ENCODE measurements around the gene ANGPTL2.

Gene ANGPTL2

DNA sequence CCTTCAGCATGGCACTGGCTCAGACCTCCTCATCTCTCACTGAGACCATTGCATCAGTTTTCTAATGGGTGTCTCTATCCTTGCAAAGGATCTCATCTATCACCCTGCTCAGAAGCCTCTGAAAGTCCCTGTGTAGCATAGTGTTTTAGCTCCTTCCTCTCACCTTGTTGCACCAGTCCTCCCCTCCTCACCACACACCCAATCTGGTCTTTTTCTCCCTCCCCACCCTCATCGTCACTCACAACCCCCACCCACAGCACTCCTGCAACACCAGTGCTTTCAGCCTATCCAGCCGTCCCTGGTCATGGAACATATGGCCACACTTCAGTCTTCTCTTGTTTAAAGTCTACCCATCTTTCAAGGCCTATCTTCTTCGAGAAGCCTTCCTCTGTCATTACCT is 74.5 kb downstream of the ANGPTL2 start:
- Histone ChIP-seq H3K9me2 (replicated peaks; ENCODE audit: insufficient read depth, low read length) (no peaks in the 10 kb centered on the region), H4K20me1 (ENCODE audit: insufficient read depth, low read length) (no peaks in the 10 kb centered on the region), H3K4me2 (ENCODE audit: low read depth, low read length) (peak overlapping the region; percentile 64; the same call in 1 of the 2 replicates), H3K4me3 (ENCODE audit: low read length) (no peak overlapping the region), H3K27ac (ENCODE audit: low read length) (peak overlapping the region; percentile 52; the same call in 1 of the 2 replicates), H3K27me3 (replicated peaks; ENCODE audit: insufficient read depth, low read length) (no peaks in the 10 kb centered on the region), H3K9me3 (replicated peaks; ENCODE audit: insufficient read depth, low read length) (no peaks in the 10 kb centered on the region), H3K79me2 (ENCODE audit: low read length) (no peaks in the 10 kb centered on the region), H3K4me1 (ENCODE audit: low read length) (peaks cover 35% of the 10 kb centered on the region), H3K9ac (ENCODE audit: low read length) (no peak overlapping the region), H3K36me3 (replicated peaks; ENCODE audit: insufficient read depth, low read length) (no peaks in the 10 kb centered on the region), H3F3A (ENCODE audit: insufficient read depth, low read length) (peaks cover 3% of the 10 kb centered on the region; the same call in 1 of the 2 replicates), H2AFZ (ENCODE audit: low read length) (no peak overlapping the region)
- no peak for DNase-seq
- TF ChIP-seq, protein P1, sequence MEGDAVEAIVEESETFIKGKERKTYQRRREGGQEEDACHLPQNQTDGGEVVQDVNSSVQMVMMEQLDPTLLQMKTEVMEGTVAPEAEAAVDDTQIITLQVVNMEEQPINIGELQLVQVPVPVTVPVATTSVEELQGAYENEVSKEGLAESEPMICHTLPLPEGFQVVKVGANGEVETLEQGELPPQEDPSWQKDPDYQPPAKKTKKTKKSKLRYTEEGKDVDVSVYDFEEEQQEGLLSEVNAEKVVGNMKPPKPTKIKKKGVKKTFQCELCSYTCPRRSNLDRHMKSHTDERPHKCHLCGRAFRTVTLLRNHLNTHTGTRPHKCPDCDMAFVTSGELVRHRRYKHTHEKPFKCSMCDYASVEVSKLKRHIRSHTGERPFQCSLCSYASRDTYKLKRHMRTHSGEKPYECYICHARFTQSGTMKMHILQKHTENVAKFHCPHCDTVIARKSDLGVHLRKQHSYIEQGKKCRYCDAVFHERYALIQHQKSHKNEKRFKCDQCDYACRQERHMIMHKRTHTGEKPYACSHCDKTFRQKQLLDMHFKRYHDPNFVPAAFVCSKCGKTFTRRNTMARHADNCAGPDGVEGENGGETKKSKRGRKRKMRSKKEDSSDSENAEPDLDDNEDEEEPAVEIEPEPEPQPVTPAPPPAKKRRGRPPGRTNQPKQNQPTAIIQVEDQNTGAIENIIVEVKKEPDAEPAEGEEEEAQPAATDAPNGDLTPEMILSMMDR (IDR thresholded peaks at IDR 0.05; ENCODE audit: low read length): no peak
- no peak for TF ChIP-seq EZH2phosphoT487 (IDR thresholded peaks at IDR 0.05; ENCODE audit: low read length)
- TF ChIP-seq EZH2 (optimal IDR thresholded peaks at IDR 0.05; ENCODE audit: low read depth, low read length): no peak

DNA sequence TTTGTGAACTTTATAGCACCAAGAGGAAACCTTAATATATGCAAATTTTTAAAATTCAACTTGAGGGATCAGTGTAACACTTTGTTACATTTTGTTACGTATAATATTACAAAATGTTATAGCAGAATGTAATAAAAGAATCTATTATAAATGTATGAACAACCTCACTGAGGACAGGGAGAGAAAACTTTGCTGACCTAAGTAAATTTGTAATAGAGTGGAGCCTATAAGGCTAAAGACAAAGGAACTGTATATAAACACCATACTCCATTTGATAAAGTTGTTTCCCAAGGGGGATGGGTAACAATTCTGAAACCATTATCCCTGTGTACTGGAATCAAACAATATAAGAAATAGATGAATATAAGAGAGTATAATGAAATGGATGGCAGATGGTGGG is 77.3 kb downstream of the ANGPTL2 start:
- Histone ChIP-seq H3K79me2 (ENCODE audit: low read length) (no peaks in the 10 kb centered on the region), H3K4me1 (ENCODE audit: low read length) (peaks cover 35% of the 10 kb centered on the region), H3K36me3 (replicated peaks; ENCODE audit: insufficient read depth, low read length) (no peaks in the 10 kb centered on the region), H3K27me3 (replicated peaks; ENCODE audit: insufficient read depth, low read length) (no peaks in the 10 kb centered on the region), H3K27ac (ENCODE audit: low read length) (no peak overlapping the region), H4K20me1 (ENCODE audit: insufficient read depth, low read length) (no peaks in the 10 kb centered on the region), H3F3A (ENCODE audit: insufficient read depth, low read length) (peaks cover 3% of the 10 kb centered on the region; the same call in 1 of the 2 replicates), H3K9ac (ENCODE audit: low read length) (no peak overlapping the region), H3K4me3 (ENCODE audit: low read length) (no peak overlapping the region), H3K9me3 (replicated peaks; ENCODE audit: insufficient read depth, low read length) (no peaks in the 10 kb centered on the region), H3K4me2 (ENCODE audit: low read depth, low read length) (no peak overlapping the region), H3K9me2 (replicated peaks; ENCODE audit: insufficient read depth, low read length) (no peaks in the 10 kb centered on the region), H2AFZ (ENCODE audit: low read length) (no peak overlapping the region)
- DNase-seq: no peak
- TF ChIP-seq, protein P1 (IDR thresholded peaks at IDR 0.05; ENCODE audit: low read length): no peak
- TF ChIP-seq EZH2phosphoT487 (IDR thresholded peaks at IDR 0.05; ENCODE audit: low read length) (no peak), EZH2 (optimal IDR thresholded peaks at IDR 0.05; ENCODE audit: low read depth, low read length) (no peak)

DNA sequence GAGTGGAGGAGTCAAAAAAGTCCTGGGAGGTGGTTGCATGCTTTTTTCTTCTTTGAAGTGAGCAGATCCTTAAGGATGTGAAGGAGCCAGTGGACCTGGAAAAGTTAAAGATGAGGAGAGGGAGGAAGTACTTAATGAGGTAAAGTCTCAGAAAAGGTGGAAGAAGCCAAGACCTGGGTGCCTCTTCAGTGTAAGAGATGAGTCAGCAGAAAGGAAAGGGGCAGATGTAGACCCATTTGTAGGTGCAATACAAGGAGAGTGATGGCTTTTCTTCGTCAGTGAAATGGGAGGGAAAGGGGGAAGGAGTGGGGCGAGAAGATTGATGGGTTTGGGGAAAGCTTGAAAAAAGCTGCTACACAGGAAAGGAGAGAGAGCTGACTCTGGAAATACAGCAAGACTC is 82.9 kb downstream of the ANGPTL2 start:
- no peak for TF ChIP-seq EZH2phosphoT487 (IDR thresholded peaks at IDR 0.05; ENCODE audit: low read length)
- no peak for TF ChIP-seq EZH2 (optimal IDR thresholded peaks at IDR 0.05; ENCODE audit: low read depth, low read length)
- TF ChIP-seq, protein P1 (IDR thresholded peaks at IDR 0.05; ENCODE audit: low read length): no peak
- DNase-seq: no peak
- Histone ChIP-seq H2AFZ (ENCODE audit: low read length) (no peak overlapping the region), H3F3A (ENCODE audit: insufficient read depth, low read length) (no peaks in the 10 kb centered on the region), H3K36me3 (replicated peaks; ENCODE audit: insufficient read depth, low read length) (no peaks in the 10 kb centered on the region), H3K27me3 (replicated peaks; ENCODE audit: insufficient read depth, low read length) (no peaks in the 10 kb centered on the region), H3K4me2 (ENCODE audit: low read depth, low read length) (no peak overlapping the region), H3K9me3 (replicated peaks; ENCODE audit: insufficient read depth, low read length) (no peaks in the 10 kb centered on the region), H3K4me3 (ENCODE audit: low read length) (no peak overlapping the region), H3K4me1 (ENCODE audit: low read length) (peaks cover 8% of the 10 kb centered on the region; the same call in 1 of the 2 replicates), H3K27ac (ENCODE audit: low read length) (no peak overlapping the region), H3K9ac (ENCODE audit: low read length) (no peak overlapping the region), H3K79me2 (ENCODE audit: low read length) (no peaks in the 10 kb centered on the region), H3K9me2 (replicated peaks; ENCODE audit: insufficient read depth, low read length) (no peaks in the 10 kb centered on the region), H4K20me1 (ENCODE audit: insufficient read depth, low read length) (no peaks in the 10 kb centered on the region)
